GM21528 (cell line): ENCODE data around the gene DDX3X.

Source experiments
- ATAC-seq: cut with Tn5 transposase; IDR thresholded peaks from one replicate; pipeline ENCODE4 v1.9.1; 2021; ENCODE audit warnings: mild to moderate bottlenecking, moderate library complexity; ENCODE audit not compliant: unreplicated experiment, low FRiP score

The DDX3X gene

DNA sequence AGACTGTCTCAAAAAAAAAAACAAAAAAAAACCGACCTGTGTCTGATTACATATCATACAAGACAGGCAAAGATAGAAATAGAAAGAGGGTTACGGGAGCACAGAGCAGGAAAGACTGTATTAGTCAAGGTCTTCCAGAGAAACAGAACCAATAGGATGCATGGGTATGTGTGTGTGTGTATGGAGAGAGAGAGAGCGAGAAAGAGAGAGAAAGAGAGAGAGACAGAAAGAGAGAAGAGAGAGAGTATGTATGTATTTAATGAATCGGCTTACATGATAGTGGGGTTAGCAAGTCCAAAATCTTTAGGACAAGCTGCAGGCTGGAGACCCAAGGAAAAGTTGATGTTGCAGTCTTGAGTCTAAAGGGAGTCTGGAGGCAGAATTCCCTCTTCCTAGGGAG, 7.5 kb upstream of the DDX3X start:
- ATAC-seq = no peak

DNA sequence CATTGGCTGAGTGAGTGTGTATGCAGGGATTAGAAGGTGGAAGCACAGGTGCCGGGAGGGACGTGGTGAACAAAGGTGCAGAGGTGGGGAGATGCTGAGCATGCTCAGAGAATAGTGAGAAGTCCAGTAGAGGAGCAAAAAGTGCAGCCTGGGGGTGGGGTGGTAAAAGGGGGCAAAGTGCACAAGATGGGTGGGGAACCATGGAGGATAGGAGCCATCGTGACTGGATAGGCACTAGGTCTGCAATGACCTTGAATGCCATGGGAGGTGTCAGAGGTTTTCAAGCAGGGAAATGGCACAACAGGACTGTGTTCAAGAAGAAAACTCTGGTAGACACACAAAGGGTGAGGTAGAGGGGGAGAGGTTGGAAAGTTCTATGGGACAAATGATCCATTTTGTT, 6.6 kb upstream of the DDX3X start:
- ATAC-seq = no peak

DNA sequence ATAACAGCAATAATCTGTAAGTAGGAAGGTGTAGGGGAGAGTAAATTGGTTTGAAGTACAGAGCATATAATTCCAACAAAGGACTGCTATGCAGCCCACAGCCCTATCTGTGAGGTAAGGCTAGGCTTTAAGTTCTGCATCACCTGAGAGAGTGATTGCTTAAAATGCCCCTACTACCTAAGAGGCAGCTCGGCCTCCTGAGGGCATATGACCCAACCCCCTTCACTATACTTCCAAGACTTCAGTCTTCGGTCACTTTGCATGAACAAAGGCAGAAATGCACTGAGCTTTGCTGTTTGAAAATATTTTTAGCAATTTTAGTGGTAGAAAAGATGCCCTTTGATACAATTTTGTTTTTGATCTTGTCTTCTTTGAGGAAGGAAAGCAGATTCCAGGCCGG, 4.9 kb upstream of the DDX3X start:
- ATAC-seq = no peak

DNA sequence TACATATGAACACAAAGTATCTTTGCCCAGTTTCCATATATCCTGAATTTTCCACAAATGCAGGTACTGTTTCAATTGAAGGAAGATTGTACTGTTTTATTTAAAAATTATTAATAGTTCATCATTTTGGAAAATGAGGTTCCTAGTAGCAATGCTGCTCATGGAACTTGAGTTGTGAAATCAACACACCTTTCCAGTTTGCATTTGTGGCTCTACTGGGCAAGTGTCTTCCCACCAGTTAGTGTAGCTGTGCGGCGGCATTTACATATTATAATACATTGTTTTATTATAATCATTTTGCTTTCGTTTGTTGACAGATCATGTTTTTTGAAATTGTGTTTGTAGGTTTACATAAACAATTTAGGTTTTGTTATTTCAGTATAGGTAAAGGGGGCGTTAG, 2.0 kb upstream of the DDX3X start:
- ATAC-seq = no peak

DNA sequence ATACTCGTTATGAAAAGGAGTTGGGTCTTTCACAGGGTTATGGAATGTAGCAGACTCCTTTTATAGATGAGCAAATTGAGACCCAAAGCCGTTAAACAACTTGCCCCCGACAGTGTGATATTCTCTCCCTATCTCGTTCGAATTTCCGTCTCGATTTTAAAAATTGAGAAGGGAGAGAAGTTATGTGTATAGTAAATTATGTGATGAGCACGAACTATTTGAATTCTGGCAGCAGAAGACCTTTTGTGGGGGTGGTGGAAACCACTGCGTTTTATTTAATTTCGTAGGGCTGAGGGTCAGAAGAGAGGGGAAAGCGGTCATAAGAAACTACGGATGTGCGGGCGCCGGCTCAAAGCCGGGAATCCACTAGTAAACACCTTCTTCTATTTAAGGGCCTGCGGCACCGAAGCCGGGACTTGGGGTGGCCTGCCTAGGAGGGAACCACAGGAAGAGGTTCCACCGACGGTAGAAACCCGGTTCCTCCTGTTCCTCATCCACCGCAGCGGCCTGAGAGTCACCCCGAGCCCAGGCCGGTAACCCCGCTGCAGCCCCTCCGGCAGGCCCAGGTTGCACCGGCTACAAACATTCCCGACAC, 1.5 kb upstream of the DDX3X start:
- peak; percentile 24 for ATAC-seq

DNA sequence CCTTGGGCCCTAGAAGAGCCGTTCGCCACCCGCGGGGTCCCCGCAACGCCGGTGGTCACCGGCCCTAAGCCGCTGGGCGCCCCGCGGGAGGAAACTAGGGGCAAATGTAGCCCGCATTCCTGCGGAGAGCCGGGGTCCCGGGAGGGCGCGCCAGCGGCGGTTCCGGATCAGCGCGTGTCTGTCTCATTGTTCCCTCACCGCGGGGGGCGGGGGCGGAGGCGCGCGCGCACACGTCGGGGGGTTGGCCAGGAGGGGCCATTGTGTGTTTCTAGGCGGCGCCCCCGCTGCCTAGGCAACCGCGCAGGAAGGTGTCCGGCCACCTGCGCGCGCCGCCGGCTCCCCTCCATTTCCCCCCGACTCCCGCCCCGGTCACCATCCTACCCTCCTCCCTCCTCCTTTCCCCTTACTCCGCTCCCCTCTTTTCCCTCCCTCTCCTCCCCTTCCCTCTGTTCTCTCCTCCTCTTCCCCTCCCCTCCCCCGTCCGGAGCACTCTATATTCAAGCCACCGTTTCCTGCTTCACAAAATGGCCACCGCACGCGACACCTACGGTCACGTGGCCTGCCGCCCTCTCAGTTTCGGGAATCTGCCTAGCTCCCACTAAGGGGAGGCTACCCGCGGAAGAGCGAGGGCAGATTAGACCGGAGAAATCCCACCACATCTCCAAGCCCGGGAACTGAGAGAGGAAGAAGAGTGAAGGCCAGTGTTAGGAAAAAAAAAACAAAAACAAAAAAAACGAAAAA, 789 bp upstream of the DDX3X start:
- peak; percentile 49 for ATAC-seq

DNA sequence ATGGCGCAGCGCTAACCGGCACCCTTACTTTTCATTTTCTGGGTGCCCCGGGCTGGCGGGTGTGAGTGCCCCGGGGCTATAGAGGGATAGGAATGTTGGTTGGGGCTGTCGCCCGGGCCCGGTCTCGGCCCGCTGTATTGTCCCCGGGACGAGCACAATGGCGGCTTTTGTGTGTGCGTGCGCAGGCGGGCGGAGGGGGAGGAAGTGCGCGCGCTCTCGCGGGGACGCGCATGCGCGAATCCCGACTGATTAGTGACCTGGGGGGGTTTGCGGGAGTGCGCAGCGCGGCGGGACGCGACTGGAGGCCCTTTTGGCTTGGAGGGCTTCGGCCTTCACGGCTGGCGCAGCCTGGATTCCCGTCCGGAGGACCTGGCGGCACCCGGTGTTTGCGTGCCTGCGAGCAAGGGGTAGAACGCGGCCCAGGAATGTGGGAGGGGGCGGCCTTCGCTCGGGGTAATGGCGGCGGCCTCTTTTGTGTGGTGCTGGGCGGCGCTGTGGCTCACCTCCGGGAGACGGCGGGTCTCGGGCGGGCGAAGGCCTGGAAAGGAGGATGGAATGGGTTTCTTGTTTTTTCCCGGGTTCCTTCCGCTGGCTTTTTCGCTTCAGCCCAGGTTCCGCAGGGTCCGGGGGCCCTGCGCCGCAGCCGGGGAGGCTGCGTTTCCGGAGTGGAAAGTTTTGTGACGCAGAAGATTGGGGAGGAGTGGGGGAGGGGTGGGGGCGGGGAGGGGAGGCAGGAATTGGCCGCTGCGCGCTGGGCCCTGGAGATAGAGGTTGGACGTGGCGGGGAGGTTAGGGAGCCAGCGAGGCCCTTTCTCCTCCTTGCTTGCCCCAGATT, 618 bp downstream of the DDX3X start:
- peak; percentile 27 for ATAC-seq

DNA sequence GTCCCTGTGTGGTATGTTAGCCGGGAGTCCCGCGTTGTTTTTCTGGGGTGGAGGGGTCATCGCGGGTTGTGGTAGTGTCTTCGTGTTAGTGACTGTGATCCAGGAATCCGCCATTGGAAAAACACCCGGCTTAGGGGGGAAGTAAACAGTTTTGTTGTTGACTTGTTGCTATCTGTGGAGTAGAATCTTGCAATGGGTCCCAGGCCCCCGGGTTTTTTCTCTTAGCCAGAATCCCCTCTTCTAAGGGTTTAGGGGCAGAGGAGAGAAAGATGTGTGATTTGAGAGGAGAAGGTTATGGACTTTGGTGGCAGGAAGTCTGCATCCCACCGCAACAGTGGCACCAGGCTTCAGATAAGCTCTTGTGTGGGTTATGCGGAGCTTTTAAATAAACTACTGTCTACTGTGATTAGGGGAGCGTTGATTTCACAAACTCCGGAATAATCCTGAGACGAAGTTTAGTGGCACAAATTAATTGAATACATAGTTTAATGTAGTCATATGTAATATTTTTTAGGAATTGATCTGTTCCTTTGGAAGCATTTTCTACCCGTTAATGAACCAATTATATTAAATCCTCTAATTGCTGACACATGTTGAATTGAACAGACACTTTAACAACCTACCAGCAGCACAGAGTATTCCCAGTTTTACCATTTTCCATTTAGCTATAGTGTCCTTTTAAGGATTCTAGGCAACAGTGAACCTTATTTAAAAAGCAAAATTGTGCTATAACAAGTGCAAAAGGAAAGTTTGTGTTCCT, 1.4 kb downstream of the DDX3X start:
- ATAC-seq = no peak

DNA sequence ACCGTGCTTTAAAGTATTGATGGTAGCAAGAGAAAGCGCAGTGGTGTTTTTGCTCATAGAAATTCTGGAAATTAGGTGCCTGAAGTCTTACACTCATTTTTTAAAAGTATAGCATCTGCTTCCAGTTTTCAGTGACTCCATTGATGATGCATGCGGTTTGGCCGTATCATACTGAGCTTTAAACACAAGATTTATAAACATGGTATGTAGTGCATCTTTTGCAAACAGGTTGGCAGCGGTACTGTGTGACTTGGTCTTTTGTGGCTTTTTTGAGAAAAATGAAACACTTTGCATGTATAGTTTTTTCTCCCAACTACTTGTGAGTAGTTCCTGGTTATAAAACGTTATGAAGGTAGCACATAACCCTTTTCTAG, 2.0 kb downstream of the DDX3X start:
- no peak for ATAC-seq

DNA sequence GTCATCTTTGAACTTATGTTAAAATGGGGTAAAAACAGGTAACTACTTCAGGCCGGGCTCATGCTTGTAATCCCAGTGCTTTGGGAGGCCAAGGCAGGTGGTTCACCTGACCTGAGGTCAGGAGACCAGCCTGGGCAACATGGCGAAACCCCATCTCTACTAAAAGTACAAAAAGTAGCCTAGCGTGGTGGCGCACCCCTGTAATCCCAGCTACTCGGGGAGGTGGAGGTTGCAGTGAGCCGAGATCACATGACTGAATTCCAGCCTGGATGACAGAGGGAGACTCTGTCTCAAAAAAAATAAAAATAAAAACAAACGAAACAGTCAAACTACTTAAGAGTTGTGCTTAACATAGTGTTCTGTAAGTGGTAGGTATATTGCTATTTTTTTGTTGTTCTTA, 2.5 kb downstream of the DDX3X start:
- ATAC-seq = no peak

DNA sequence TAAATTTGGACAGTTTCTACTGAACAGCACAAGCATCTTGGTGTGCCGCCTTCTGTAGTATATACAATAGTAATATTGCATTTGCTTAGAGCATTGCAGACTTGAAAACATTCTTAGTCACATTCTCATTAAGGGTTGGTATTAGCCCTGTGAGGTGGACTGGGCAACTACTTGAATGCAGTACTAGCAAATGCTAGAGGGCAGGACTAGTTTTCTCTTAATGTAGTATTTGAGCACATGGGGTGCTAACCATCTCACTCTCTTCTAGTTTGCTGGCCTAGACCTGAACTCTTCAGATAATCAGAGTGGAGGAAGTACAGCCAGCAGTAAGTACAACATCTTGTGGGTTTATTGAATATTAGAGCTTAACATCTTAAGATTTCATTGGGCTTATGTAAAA, 3.2 kb downstream of the DDX3X start:
- no peak for ATAC-seq

DNA sequence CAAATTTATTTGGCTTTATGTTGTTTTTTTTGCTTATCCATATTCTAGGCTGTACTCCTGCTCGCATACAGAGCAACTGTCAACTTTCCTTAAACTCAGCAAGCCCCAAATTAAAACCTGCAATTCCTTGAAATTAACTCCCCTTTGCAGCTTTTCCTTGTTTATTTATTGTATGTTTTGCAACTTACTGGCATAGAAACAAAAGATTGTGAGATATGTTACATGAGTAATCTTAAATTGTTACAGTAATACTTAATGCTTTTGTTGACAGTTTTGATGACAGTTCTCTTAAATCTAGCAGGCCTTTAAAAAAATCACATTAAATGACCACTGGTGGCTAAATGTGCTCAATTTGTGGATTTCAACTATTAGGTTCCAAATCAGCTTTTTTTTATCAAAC, 4.5 kb downstream of the DDX3X start:
- no peak for ATAC-seq

DNA sequence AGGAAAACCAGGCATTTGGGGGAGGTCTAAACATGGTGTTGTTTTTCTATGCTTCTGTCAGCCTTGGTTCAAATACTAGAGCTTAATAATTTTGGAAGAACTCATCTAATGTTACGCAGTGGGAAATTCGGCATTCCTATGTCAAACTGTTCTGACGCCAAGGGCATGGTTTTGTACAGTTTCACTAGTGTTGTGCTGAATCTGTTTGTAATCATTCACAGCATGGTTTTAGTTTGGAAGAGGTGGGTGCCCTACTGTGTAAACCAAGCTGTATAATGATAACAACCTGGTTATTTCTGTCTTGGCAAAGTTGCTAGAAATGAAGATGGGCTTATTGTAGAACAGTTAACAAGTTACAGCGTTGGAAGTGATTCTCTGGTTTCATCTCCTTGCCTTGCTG, 5.2 kb downstream of the DDX3X start:
- no peak for ATAC-seq

DNA sequence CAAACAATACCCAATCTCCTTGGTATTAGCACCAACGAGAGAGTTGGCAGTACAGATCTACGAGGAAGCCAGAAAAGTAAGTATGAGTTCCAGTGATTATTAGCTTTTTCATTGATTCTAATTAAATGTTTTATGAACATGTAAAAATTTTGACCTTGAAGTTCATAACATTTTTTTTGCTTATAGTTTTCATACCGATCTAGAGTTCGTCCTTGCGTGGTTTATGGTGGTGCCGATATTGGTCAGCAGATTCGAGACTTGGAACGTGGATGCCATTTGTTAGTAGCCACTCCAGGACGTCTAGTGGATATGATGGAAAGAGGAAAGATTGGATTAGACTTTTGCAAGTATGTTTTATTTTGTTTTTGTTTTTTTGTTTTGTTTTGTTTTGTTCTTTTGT, 10.1 kb downstream of the DDX3X start:
- no peak for ATAC-seq

DNA sequence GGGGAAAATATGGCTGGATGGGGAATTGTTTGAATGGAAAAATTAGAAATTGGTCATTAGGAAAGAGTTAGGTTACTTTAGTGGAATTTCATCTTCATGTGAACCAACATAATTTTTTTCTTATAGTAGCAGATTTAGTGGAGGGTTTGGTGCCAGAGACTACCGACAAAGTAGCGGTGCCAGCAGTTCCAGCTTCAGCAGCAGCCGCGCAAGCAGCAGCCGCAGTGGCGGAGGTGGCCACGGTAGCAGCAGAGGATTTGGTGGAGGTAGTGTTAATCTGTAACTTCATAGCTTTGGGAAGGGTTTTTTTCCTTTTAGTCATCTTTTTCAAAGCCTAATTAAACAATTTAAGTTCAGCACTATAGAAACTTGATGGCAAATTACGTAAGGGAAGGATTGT, 13.2 kb downstream of the DDX3X start:
- no peak for ATAC-seq

DNA sequence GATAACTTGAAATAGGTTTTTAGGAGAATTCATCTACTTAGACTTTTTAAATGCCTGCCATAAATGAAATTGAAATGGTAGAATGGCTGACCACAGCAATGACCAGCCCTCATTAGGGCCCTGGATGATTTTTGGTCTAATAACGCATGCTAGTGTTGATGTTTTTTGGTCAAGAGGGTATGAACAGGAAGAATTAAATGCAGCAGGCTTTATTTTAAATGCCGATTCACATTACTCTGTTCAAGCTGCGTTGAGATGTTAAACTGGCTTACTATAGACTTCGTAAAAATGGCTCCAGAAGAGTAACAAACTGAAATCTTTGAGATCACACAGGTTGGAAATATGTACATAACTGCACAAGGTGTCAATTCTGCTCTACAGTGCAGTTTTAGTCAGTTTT, 14.6 kb downstream of the DDX3X start:
- no peak for ATAC-seq

DNA sequence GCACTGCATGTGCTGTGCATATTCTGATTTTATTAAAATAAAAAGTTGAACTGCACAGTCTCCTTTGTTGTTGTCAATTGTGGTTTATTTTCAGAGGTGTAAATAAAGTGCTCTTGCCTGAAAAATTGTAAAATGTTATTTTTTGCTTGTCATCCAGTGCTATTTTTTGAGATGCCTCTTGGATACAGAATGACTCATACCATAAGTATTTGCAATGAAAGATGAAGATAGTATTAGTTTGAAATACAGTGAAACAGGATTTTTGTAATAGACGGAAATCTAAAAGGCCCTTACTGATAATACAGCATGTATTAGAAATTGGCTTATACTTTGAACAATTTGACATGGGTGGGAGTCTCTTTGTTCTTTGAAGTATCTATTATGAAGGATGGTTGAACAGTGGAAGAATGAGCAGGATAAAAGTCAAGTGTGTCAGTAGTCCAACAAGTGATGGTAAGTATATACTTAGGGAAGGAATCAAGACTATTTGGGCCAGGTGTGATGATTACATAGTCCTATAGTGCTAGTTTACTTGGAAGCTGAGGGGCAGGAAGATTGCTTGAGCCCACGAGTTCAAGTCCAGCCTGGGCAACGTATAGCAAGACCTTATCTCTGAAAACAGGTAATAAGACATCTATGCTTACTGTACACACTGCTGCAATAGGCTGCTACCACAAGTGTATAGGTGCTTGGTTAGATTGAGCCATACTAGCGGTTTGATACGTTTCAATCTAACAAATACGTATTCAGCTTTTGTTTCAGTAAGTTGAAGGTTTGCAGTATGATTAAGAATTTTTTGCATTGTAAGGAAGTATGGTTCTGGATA, 16.4 kb downstream of the DDX3X start:
- no peak for ATAC-seq

DNA sequence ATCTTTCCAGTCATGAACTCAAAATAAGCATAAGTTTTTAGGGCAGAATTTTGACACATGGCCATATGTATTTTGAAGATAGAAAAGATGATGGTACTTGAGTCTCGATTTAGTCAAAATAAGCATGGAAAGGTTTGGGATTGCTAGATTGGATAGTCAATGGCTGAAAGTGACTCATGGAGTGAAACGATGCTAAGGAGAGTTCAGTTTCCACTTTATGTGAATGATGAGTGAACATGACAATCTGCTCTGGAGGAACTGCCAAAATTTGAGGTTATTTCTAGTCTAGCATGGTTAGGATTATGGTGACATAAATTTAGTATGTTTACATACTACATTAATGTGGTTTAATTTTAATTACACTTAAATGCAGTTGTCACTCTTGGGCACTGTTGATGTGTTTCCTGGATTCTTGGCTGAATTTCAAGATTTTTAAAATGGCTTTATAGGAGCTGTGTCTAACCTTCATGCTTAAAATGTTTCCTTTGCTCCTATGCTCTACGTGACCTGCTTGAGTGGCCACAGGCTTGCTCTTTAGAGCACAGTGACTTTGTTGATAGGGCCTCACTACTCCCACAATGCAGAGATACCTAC, 17.1 kb downstream of the DDX3X start:
- no peak for ATAC-seq

DNA sequence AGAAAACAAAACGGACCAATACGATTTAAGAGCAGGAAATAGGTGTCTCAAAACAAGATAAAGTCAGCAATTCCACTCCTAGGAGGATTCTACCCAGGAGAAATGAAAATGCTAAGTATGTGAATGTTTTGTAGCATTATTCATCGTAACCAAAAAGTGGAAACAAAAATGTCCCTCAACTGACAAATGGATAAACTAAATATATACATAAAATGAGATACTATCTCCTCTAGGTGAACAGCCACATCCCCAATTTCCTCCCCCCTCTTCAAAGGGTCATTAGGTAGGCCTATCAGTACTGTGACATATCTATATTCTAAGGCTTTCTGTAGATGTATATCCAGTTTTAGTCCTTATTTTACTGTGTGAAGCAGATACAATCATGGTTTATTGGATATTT, 18.0 kb downstream of the DDX3X start:
- no peak for ATAC-seq

DNA sequence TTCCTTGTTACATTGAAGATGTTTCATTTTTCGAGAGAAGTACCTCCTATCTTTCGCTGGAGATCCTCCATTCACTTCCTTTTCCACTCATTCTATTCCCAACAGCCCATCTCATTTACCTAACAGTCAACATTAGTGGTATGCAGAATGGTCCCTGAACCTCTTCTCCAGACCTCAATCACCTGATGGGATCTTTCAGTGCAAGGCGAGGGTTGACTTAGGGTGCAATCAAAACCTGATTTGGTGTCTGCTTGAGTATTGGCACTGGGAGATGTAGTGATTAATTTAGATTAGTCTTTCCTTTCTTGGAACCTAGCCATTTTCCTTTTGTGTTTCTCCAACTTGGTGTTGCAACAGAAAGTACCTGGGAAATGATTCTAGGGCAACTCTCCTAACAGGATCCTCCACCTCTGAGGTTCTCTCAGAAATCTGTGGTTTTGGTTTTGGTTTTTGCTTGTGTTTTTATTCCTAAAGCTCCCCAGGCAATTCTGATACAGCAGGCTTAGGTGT, 18.4 kb downstream of the DDX3X start:
- no peak for ATAC-seq
